OCI-LY7 (cell line): Measurements from ENCODE around the gene BMP8B. TPM values are rescaled to one million over a fixed set of nuclear protein-coding genes. Genes with fewer than 3 reads are reported as not detected.

Experiments
- BruUV-seq: library from RNA; stranded (reverse); fragments of 400-500 nt; replicated peaks from 2 replicates; lab custom pipeline; 2021; lab: Mats Ljungman, UMichigan
- CTCF ChIA-PET: fragments of 300-600 bp; sonication (Branson Sonifier 250); formaldehyde crosslinking; loops from one replicate; lab custom pipeline; 2022; ENCODE audit warnings: antibody characterized with exemption; ENCODE audit not compliant: unreplicated experiment; lab: Charles Lee
- POLR2A ChIA-PET: fragments of 300-600 bp; sonication (Branson Sonifier 250); formaldehyde crosslinking; loops from one replicate; lab custom pipeline; 2022; ENCODE audit warnings: antibody characterized with exemption; lab: Charles Lee
- DNase-seq: peaks from one replicate; pipeline ENCODE4 v3.0.0-alpha.2; 2015; ENCODE audit warnings: low spot score
- H2AFZ ChIP-seq: fragments of 200-600 bp; sonication (generic), shearing (Covaris generic); 2 replicates; pipeline ENCODE4 v1.6.1; 2014; ENCODE audit warnings: mild to moderate bottlenecking, antibody characterized with exemption, low read length, moderate library complexity
- H3K27ac ChIP-seq: fragments of 200-600 bp; sonication (generic); 2 replicates; pipeline ENCODE4 v1.5.1; 2014; ENCODE audit warnings: mixed run types, low read depth, mild to moderate bottlenecking, moderate library complexity, low read length, inconsistent platforms; ENCODE audit not compliant: poor library complexity, severe bottlenecking
- H3K36me3 ChIP-seq: fragments of 200-600 bp; sonication (generic); 2 replicates; pipeline ENCODE4 v1.6.1; 2014; ENCODE audit warnings: mild to moderate bottlenecking, antibody characterized with exemption, low read length, moderate library complexity, mixed read lengths; ENCODE audit not compliant: insufficient read depth
- H3K4me1 ChIP-seq: fragments of 200-600 bp; sonication (generic); 2 replicates; pipeline ENCODE4 v1.5.1; 2014; ENCODE audit warnings: mild to moderate bottlenecking, low read length; ENCODE audit not compliant: insufficient read depth, poor library complexity, severe bottlenecking
- H3K4me2 ChIP-seq: fragments of 200-600 bp; sonication (generic); 2 replicates; pipeline ENCODE4 v1.6.1; 2014; ENCODE audit warnings: mild to moderate bottlenecking, low read length
- H3K4me3 ChIP-seq: fragments of 200-600 bp; sonication (generic); 2 replicates; pipeline ENCODE4 v1.5.1; 2014; ENCODE audit warnings: mild to moderate bottlenecking, low read depth, low read length; ENCODE audit not compliant: poor library complexity, severe bottlenecking
- H3K79me2 ChIP-seq: fragments of 200-600 bp; sonication (generic); 2 replicates; pipeline ENCODE4 v1.6.1; 2016; ENCODE audit warnings: low read depth, mild to moderate bottlenecking, low read length, moderate library complexity, mixed read lengths; ENCODE audit not compliant: insufficient read depth
- H3K9me2 ChIP-seq: fragments of 200-600 bp; sonication (generic); 2 replicates; pipeline ENCODE4 v1.6.1; 2016; ENCODE audit warnings: mild to moderate bottlenecking, low read length, mixed read lengths; ENCODE audit not compliant: insufficient read depth
- H3K9me3 ChIP-seq: fragments of 200-600 bp; sonication (generic); 2 replicates; pipeline ENCODE4 v1.6.1; 2014; ENCODE audit warnings: mild to moderate bottlenecking, mixed run types, low read length, mixed read lengths
- H4K20me1 ChIP-seq: fragments of 200-600 bp; sonication (generic); 2 replicates; pipeline ENCODE4 v1.6.1; 2014; ENCODE audit warnings: mild to moderate bottlenecking, antibody characterized with exemption, low read length, moderate library complexity, mixed read lengths; ENCODE audit not compliant: insufficient read depth
- EZH2phosphoT487 ChIP-seq: fragments of 200-600 bp; sonication (generic); IDR thresholded peaks from 2 replicates; pipeline ENCODE4 v1.6.1; 2018; ENCODE audit warnings: low read depth, borderline replicate concordance, mild to moderate bottlenecking, mixed run types, antibody characterized with exemption, low read length, moderate library complexity, mixed read lengths
- intact Hi-C: fragments of 100-400 bp; cut with micrococcal nuclease; formaldehyde crosslinking; loops from one replicate; pipeline ENCODE4 v1.10.0; 2022; ENCODE audit not compliant: unreplicated experiment
- total RNA-seq, 2 experiments: library from RNA; depleted of rRNA in 1 of 2; stranded (reverse); fragments of >200 nt in 1 of 2; shearing (Covaris generic) in 1 of 2; gene quantifications; 2 replicates each; pipeline ENCODE4 v1.2.3, GENCODE V29; 2014 to 2022
- TF ChIP-seq, protein P1 (sequence below): fragments of 200-600 bp; sonication (generic); conservative IDR thresholded peaks from 2 replicates; pipeline ENCODE4 v1.5.1; 2014; ENCODE audit warnings: mild to moderate bottlenecking, antibody characterized with exemption, low read length, moderate library complexity, mixed read lengths

BMP8B gene
- total RNA-seq, 2 experiments from 2014 or later, result 0.34 TPM; not detected in 1

DNA sequence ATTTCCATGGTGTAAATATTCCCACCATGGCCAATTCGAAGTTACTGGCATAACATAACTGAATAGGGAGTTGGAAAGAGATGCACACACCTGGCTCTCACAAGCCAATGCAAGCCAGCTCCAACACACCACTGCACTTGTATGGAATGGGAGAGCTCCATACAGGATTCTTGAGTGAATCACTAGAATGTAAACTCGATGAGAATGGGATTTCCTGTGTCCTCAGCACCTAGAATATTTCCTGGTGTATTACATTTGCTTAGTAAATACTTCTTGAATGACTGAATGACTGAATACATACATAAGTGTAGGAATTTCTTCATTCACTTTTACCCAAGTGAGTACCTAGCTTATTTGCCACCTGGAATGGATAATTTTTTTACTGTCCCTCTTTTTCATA, 66.2 kb downstream of the BMP8B start:
- DNase-seq, result no peak
- ChIA-PET POLR2A (interaction anchor here (0.6 kb wide), 1 partner anchor 16 kb away, joined by 3 read pairs; no protein-coding TSS in a partner anchor), CTCF (no interaction called here)
- TF ChIP-seq, protein P1, sequence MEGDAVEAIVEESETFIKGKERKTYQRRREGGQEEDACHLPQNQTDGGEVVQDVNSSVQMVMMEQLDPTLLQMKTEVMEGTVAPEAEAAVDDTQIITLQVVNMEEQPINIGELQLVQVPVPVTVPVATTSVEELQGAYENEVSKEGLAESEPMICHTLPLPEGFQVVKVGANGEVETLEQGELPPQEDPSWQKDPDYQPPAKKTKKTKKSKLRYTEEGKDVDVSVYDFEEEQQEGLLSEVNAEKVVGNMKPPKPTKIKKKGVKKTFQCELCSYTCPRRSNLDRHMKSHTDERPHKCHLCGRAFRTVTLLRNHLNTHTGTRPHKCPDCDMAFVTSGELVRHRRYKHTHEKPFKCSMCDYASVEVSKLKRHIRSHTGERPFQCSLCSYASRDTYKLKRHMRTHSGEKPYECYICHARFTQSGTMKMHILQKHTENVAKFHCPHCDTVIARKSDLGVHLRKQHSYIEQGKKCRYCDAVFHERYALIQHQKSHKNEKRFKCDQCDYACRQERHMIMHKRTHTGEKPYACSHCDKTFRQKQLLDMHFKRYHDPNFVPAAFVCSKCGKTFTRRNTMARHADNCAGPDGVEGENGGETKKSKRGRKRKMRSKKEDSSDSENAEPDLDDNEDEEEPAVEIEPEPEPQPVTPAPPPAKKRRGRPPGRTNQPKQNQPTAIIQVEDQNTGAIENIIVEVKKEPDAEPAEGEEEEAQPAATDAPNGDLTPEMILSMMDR, result no peak
- no peak for TF ChIP-seq EZH2phosphoT487
- Histone ChIP-seq H3K9me2 (no peaks in the 10 kb centered on the region), H3K27ac (no peak overlapping the region), H4K20me1 (no peaks in the 10 kb centered on the region), H3K4me2 (no peak overlapping the region), H3K9me3 (no peaks in the 10 kb centered on the region), H3K36me3 (no peaks in the 10 kb centered on the region), H2AFZ (no peak overlapping the region), H3K79me2 (no peaks in the 10 kb centered on the region), H3K4me1 (no peaks in the 10 kb centered on the region), H3K4me3 (no peak overlapping the region)
- intact Hi-C loops, result loop anchor here (5.0 kb wide), 1 partner anchor 65 kb away; no protein-coding TSS in a partner anchor
- no TSS peak for BruUV-seq

DNA sequence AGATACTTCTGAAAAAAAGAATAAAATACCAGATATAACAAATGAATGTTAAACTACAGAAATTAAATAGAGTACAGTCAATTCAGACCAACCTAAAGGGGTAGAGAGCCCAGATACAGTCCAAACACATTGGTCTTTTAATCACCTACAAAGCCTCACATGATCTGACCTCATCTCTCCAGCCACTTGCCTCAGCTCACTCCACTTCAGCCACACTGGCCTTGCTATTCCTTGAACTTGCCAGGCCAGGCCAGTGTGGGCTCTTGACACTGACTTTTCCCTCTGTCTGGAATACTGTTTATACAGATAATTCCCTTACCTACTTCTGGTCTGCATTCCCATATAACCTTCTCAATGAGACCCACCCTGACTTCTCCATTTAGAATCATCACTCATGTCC, 67.0 kb downstream of the BMP8B start:
- TF ChIP-seq, protein P1, result no peak
- no peak for TF ChIP-seq EZH2phosphoT487
- Histone ChIP-seq H4K20me1 (no peaks in the 10 kb centered on the region), H3K79me2 (no peaks in the 10 kb centered on the region), H3K4me2 (no peak overlapping the region), H3K27ac (no peak overlapping the region), H3K9me3 (no peaks in the 10 kb centered on the region), H3K4me3 (no peak overlapping the region), H2AFZ (no peak overlapping the region), H3K4me1 (no peaks in the 10 kb centered on the region), H3K36me3 (no peaks in the 10 kb centered on the region), H3K9me2 (no peaks in the 10 kb centered on the region)
- ChIA-PET CTCF (no interaction called here), POLR2A (interaction anchor here (0.6 kb wide), 1 partner anchor 16 kb away, joined by 3 read pairs; no protein-coding TSS in a partner anchor)
- no TSS peak for BruUV-seq
- intact Hi-C loops, result loop anchor here (2.0 to 5.0 kb wide), 2 partner anchors 64 to 115 kb away; no protein-coding TSS in a partner anchor
- no peak for DNase-seq
